Kidney glomerular epithelial cell (primary cell): ENCODE data around the gene USP47.

Source experiments
- DNase-seq: peaks from one replicate; lab custom pipeline; 2025; lab: John Stamatoyannopoulos, UW

USP47 gene

DNA sequence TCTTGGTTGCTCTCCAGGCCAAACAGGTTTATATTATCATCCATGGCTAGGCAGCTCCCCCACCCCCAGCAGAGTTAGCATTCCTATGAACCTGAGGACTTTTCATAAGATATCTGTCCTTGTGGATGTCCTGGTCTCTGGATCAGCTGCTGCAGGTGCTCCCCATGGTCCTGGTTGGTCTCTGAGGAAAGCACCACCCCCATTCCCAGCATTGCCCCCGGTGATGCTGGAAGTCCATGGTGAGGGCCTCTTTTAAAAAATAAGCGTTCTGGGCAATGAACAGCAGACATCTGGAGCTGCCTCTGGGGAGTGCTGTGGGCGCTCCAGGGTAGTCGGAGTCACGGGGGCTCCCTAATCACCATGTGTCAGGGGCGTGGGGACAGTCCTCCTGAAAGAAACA, 140.1 kb downstream of the USP47 start:
- DNase-seq = no peak

DNA sequence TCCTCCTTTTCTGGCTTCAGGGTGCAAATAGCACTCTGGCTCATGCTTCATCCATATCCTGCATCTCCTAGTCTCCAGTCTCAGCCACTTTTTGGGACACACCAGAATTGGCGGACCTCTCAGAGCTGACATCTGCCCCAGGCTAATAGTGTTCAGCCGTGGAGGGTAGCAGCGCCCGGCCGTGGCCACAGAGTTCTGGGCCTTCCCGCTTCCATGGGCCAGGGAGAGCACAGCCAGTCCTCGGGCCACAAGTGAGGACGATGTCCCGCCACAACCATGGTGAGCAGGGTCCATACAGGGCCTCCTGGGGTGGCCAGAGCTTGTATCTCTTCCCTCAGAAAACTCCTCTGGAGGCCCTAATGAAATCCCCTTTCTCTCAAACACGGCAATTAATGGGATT, 140.7 kb downstream of the USP47 start:
- no peak for DNase-seq

DNA sequence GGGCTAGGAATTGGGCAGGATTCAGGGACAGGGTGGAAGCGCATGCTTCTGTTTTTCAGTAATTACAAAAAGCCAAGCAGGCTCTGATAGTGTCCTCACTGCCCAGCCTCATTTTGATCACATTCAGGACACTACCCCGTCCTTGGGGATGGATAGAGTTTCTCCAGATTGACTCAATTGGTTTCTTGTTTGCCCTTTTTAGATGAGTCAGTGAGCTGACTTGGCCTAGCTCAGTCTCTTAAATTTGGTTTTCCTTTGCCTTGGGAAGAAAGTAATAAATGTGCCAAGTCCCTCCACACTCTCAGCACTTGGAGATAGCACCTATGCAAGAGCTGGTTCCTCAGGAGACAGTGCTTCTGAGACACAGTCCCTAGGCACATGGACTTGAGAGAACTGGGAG, 141.2 kb downstream of the USP47 start:
- no peak for DNase-seq

DNA sequence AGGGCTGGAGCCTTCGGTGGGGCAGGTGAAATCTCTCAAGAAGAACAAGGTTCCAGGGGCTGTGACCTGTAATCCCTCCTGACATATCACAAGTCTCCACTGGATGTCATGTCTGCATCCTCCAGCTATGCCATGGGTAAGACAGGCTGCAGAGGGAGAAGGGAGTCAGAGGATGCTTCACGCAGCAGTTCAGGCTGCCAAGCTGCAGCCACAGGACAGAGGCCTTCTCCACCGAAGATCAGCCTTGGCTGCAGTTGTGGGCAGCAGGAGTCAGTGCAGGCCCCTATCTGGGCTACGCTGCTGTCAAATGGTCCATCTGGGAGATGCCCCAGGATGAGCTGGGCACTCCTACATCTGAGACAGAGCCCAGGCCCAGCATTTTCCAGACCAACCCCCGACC, 141.7 kb downstream of the USP47 start:
- DNase-seq = no peak

DNA sequence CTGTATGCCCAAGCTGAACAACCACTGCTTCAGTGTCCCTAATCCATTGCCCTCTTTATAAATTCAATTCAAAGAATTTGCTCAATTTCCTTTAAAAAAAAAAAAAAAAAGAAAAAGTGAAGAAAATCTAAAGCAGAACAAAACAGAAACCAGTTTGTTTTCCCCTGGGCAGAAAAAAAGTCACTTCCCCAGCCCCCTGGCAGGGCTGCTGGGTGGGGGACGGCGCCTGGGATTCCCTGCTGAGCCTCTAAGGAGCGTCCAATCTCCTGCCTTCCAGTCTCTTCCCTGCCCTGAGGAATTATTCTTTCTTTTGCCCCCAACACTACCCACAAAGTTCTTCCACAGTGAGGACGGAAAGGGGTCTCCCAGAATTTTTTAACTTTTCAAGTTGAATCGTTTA, 142.8 kb downstream of the USP47 start:
- DNase-seq = no peak

DNA sequence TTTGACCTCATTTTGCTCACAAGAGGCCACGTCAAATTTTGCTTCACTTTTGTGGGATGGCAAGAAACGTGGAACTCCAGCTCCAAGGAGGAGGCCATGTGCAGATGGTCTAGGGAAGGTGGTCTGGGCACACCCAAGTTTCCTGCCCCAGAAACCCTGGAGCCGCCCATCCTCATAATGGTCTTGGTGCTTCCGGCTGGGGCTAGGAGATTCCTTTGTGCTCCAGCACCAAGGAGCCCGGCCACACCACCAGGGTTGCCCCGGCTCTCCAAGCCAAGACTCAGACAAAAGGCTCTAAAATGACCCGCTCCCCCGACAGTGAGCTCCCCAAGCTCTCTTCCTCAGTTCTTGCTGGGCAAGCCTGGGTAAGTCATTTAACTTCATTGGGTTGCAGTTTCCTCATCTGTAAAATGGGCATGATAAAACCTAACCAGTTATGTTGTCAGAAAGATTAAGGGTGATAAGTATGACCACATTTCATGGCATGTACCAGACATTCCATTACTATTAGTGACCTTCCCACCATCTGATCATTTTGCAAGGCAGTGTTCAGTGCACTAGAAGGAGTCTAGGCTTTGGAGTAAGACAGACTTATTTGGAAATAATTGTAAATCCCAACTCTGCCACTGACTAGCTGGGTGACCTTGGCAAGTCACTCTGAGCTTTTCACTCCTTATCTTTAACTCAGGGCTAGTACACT, 143.4 kb downstream of the USP47 start:
- DNase-seq = no peak

DNA sequence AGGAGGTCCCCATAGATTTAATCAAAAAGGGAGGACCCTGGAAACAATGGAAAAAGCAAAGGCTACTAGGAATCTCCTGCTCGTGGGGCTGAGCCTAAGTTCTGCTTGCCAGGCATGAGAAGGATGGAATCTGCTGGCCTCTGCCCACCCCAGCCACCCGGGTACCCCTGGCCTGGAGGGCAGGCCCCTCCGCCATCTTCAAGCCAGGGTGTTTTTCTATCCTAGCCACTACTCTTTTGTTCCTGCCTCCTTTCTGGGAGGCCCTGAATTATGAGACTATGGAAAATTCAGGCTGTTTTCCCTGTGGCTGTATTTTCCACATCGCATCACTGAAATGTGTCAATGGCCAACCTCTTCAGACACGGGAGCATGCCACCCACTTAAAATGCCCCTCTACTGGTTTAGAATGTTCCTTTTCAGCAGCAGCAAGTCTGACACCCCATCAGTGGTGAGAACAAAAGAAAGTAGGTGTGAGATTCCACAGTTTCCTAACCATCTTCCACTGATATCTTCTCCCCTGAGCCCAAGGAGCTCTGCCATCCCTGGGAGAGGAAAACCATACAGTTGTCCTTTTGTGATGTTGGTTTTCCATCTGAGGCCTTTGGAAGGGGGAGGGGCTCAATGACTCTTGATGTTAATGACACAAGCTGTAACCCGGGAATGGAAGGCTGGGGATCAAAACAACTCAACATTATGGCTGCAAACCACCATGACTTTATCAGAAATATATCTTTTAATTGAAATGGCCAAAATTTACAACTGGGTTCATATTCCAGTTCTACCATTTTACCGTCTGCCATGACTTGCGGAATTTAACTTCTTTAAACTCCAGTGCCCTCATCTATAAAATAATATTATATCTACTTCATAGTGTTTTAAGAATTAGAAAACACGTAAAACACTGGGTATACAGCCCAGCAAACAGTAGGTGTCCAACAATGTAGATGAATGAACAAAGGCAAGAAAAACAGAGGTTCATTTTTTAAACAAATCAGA, 144.5 kb downstream of the USP47 start:
- DNase-seq = no peak

DNA sequence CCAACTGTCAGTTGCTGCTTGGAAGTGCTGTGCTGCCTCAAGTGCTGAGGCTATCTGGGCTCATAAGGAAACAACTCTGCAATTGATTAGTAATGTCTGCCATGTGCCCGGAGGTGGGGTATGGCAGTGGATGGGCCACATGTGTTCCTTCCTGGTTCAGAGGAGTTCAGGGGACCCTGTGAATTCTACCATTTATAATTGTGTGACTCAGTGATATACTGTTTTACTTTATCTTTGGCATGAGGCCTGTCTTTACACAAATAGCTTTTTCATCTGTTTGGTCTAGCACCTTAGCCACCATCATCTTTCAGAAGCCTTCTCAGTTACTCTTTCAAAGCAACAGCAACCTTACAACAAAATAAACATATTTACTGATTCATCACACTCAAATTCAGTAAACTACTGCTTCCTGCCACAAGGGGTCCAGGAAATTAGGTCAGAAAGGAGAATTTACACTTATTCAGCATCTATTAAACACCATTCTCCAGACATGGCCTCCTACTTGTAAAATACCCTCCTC, 145.8 kb downstream of the USP47 start:
- DNase-seq = no peak

DNA sequence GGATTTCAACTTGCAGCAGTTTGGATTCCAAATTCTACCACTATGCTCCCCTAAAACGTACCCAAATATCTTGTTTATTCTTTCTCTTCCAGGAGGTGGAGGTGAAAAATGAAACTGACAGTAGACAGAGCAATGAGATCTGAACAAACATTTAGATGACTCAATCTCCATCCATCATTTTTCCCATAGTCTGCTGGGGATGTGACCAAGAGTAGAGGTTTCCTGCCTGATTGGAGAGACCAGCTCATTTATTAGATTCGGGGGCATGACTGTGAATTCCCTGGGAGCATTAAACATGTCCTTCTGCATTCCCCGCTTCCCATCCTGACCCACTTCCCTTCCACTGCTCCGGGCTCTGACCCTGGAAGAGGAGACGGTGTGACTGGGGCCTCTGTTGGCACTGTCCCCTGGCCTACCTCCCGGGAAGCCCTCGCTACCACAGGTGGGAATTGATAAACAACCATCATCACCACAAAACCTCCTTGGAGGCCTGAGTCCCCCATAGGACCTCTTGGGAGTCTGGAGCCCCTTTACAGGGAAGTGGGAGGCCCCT, 146.4 kb downstream of the USP47 start:
- peak; percentile 76 for DNase-seq

DNA sequence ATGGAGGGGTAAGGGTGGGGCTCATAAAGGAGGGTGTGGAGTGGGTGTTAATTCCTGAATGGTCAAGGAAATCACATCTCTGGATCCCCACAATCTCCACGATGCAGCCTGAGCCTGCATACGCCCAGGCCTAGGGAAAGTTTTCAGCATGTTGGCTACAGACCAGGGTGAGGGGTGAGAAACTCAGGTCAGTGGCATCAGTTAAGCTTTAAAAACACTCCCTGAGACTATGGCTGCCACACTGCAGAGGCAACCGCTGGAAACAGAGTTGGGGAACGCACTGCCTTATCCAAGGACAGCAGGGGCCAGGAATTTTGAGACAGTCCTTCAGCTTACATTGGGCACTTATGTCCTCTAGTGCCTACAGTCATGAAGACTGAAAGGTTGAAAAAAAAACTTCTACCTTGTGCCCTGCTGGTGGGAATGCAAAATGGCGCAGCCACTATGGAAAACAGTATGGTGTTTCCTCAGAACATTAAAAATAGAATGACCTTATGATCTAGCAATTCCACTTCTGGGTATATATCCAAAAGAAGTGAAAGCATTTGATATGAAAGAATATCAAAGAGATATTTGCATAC, 147.0 kb downstream of the USP47 start:
- no peak for DNase-seq

DNA sequence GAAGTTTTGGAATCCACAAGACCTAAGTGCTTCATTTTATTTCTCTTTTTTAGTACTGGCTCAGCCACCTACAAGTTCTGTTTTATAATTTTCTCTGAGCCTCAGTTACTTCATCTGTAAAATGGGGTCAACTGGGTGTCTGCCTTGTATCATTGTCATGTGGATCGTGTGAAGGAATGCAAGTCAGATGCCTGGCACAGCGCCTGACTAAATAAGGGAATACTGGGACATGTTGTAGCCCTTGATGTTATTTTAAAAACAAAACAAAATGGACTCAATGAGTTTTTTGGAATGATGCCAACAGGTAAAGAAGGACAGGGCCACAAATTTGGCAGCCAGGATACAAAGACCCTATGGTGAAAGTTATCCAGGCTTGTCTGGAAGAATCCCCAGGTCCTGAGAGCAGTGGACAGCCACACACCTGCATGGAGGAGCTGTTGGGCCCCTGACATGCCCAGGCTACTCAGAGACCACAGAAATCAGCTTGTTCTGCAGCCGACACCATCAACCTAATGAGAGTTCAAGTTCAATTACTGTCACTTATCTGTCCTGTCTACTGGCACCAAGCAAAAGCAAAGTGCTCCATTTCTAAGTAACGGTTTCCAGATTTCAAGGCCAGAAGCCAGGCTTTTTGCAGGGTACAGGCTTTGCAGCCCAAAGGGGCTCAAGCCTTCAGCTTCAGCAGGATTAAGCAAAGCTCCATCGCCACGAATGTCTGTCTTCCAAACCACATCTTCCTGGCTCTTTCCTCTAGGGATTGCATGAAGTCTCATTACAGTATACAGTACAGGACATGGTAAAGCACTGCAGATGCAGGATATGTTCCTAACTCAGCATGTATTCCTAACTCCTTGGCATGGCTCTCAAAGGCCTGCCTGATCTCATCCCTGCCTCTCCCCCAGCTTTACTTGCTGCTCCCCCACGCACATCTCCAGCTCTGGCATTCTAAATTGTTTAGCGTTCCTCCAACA, 148.3 kb downstream of the USP47 start:
- DNase-seq = no peak

DNA sequence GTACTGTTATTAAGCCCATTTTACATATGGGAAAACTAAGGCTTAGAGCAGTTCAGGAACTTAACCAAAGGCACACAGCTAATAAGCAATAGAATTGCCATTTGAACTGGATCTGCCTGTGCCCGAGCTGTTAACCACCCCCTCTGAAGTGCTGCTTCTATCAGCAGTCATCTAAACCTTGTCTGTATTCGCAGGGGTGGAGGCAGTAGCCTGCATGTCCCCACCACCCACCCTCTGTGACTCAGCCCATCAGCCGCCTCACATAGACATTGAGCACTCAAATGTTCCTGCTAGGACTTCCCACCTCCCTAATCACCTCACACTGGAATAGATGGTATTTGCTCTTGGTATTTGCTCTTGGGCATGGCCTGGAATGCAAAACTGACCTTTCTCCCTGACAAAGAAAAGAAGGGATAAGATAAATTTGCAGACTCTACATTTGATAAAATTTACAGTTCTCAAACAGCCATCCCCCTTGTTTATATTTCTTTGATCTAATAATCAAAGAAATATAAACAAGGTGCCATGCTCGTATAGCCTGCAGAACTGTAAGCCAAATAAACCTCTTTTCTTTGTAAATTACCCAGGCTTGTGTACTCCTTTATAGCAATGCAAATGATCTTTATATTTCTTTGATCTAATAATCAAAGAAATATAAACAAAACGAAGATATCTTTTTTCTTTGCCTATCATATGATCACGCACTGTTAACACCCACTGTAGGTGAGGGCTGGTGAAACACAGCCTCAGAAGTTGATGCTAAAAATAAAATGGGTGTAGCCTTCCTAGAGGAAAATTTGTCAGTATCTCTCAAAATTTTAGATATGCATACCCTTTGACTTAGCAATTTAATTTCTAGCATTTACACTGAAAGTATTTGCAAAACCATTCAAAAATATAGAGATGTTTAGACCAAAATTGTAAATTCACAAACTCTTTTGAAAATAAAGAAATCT, 150.8 kb downstream of the USP47 start:
- DNase-seq = no peak

DNA sequence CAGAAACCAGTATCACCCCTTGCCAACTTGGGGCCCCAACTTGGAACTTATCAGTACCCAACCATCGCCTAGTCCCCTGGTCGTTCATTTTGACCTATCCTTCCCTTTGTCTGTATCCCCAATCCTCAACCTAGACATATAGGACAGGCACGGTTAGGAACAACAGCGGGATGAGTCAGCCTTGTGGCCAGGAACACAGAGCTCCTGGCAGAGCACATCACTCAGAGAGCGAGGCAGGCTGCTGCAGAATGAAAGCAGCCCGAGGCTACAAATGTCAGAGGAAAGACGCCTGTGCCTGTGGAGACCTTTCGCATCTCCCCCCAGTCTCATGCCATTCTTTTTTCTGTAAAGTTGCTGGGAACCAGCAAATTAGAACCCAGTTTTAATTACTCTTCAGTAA, 152.1 kb downstream of the USP47 start:
- peak; percentile 27 for DNase-seq

DNA sequence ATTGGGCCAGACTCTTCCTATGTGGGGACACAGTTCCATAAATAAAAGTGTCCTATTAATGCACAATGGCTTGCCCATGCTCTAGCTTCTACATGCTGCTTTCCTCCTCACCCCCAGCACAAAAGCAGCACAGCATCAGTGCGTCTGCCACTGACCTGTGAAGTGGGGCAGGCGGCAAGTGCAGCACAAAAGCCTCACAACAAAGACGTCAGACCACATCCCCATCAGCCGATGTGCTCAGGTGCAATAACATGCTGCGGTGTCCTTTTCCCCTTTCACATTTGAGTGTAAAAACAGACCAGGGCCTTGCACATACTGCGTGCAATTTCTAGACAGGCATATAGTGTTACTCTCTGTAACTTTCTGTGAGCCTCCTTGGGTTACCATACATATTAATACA, 153.8 kb downstream of the USP47 start:
- no peak for DNase-seq

DNA sequence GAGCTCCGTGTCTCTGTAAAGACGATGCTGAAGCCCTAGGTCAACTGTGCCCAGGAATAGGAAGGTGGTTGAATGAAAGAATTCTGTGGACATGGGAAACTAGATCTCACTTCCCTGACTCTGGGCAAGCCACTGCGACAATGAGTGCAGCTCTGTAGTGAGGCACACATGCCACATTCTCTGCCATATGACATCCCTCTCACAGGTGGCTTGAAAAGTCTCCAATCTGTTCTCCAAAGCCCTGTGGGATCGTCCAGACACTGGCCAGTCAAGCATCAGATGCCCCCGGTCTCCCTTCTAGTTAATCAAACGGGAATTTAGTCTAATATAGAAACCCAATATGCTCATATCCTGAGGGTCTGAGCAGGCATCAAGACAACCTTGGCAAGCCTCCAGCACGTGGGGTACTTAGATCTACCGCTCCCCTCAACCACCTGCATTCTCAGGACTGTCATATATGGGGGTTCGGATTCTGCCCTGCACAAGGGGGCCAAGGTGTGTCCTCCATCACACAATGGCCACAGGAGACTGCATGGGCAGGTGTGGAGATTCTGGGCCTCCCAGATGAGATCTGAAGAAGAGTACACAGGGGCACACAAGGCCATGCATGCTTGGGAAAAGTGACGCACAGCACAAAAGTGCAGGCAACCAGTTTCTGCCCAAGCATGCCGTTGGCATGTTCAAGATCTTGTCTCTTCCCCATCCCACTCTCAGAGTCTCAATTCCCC, 154.7 kb downstream of the USP47 start:
- no peak for DNase-seq

DNA sequence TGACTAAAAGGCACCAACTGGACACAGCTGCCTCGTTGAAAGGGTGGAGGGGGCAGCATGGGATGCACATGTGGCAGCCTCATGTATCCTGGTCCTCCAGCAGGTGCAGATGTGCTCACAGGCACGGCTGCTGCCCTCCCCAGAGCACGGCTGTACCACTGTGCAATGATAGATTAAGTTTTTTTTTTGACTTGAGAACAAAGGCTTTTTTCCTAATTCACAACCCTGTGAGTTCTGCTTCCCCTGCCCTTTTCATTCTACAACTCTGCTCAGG, 155.2 kb downstream of the USP47 start:
- no peak for DNase-seq

DNA sequence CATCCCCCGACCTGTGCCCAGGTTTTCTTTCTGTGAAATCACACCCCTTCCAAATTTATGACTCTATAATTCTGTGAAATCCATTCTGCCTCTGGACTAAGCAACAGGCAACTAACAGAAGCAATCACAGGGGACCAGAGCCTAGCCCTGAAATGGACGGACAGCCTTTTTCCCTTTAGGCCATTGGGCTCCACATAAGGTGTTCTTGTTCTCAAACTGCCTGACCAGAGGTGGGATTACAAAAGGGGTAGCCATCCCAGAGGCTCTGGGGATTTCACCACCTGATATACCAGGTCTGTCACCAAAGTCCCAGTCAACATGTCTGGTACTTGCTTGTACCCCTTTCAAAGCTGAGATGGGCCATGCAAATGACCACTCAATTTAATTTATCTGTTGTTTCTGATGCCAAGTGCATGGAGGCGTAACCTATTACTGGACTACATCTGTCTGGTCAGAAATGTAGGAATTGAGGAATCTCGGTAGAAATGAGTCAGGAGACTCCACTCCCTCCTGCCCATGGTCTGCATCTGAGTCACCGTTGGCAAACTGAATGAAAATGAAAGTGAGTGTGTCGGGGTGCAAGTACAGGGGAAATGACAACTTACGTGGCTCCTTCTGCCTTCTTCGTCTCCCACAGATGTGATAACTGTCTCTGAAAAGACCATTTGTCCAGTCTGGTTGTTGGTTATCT, 156.5 kb downstream of the USP47 start:
- peak; percentile 90 for DNase-seq

DNA sequence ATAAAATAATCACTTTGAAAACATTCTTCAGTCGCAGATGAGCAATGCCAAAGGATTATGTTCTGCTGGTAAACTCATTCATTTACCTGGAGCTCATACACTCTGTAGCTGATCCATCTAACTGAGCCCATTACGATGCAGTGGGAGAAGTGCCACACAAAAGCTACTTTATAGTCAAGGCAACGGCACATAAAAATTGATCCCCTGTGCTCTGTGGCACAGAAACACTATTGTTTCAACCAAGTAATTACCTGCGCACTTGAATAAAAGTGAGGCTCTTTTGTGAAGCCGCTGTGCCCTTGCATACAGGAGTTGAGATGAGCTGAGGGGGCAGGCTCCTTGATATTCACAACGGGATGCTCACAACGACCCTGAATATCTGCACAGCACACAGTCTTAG, 159.4 kb downstream of the USP47 start:
- DNase-seq = no peak

DNA sequence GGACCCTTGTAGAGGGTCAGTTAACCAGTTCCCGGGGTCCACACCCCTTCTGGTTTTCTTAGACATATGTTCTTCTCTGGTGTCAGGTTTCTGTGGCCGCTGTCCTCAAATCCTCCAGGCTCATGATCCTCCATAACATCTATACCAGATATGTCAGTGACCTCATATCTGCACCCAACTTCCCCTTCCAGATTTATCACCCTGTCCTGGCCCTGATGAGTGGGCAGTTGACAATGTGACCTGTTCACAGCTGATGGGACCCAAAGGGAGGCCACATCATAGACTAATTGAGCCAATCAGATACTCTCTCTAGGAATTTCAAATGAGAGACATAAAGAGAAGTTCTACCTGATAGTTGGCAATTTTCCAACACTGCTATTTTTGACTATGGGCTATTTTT, 161.6 kb downstream of the USP47 start:
- DNase-seq = no peak
